SK-N-SH treated with all-trans-retinoic acid at 6 μM for 48 hours (cell line): ENCODE results near the gene FGF14.
A peak's percentile ranks its signal among the peaks of the same experiment; 100 is the strongest.

Experiments used
- ATAC-seq: fragments of 200-7000 bp; cut with Tn5 transposase; 3 replicates; pipeline ENCODE4 v1.9.1; 2020; ENCODE audit warnings: mild to moderate bottlenecking, moderate library complexity
- BACH2 ChIP-seq: fragments of 250-450 bp; sonication (Bioruptor Pico); IDR thresholded peaks from 2 replicates; pipeline ENCODE4 v1.9.0; 2021; ENCODE audit warnings: mild to moderate bottlenecking, borderline replicate concordance
- CSDC2 ChIP-seq: fragments of 250-450 bp; sonication (Bioruptor Pico); IDR thresholded peaks from 2 replicates; pipeline ENCODE4 v1.5.0; 2020; ENCODE audit warnings: mild to moderate bottlenecking, moderate library complexity
- GLIS3 ChIP-seq: fragments of 250-450 bp; sonication (Bioruptor Pico); IDR thresholded peaks from 2 replicates; pipeline ENCODE4 v1.5.0; 2020; ENCODE audit warnings: mild to moderate bottlenecking, moderate library complexity
- ISL1 ChIP-seq: fragments of 250-450 bp; sonication (Bioruptor Pico); IDR thresholded peaks from 2 replicates; pipeline ENCODE4 v2.1.2; 2022; ENCODE audit warnings: mild to moderate bottlenecking, moderate library complexity
- OSR1 ChIP-seq: fragments of 250-450 bp; sonication (Bioruptor Pico); IDR thresholded peaks from 2 replicates; pipeline ENCODE4 v1.8.0; 2022; ENCODE audit warnings: moderate library complexity, mild to moderate bottlenecking, inconsistent platforms
- PPARA ChIP-seq: fragments of 250-450 bp; sonication (Bioruptor Pico); IDR thresholded peaks from 2 replicates; pipeline ENCODE4 v1.5.0; 2020; ENCODE audit warnings: mild to moderate bottlenecking, borderline replicate concordance
- RARB ChIP-seq: fragments of 250-450 bp; sonication (Bioruptor Pico); IDR thresholded peaks from 2 replicates; pipeline ENCODE4 v1.8.0; 2021; ENCODE audit warnings: mild to moderate bottlenecking, moderate library complexity
- SNAI2 ChIP-seq: fragments of 250-450 bp; sonication (Bioruptor Pico); IDR thresholded peaks from 2 replicates; pipeline ENCODE4 v1.5.0; 2020; ENCODE audit warnings: mild to moderate bottlenecking, moderate library complexity
- TCF4 ChIP-seq: fragments of 250-450 bp; sonication (Bioruptor Pico); IDR thresholded peaks from 2 replicates; pipeline ENCODE4 v1.8.0; 2021; ENCODE audit warnings: mild to moderate bottlenecking, moderate library complexity, borderline replicate concordance
- TOX ChIP-seq: fragments of 250-450 bp; sonication (Bioruptor Pico); IDR thresholded peaks from 2 replicates; pipeline ENCODE4 v1.8.0; 2021; ENCODE audit warnings: mild to moderate bottlenecking, moderate library complexity, borderline replicate concordance
- ZC3H10 ChIP-seq: fragments of 250-450 bp; sonication (Bioruptor Pico); IDR thresholded peaks from 2 replicates; pipeline ENCODE4 v1.5.1; 2021; ENCODE audit warnings: mild to moderate bottlenecking, moderate library complexity
- ZFP30 ChIP-seq: fragments of 450-650 bp; formaldehyde crosslinking; IDR thresholded peaks from 2 replicates; pipeline ENCODE4 v1.5.0; 2022; ENCODE audit warnings: mild to moderate bottlenecking, moderate library complexity
- ZNF565 ChIP-seq: fragments of 450-650 bp; formaldehyde crosslinking; conservative IDR thresholded peaks from 2 replicates; pipeline ENCODE4 v1.5.0; 2020; ENCODE audit warnings: low read depth, mild to moderate bottlenecking, moderate library complexity
- ZNF70 ChIP-seq: fragments of 450-650 bp; formaldehyde crosslinking; IDR thresholded peaks from 2 replicates; pipeline ENCODE4 v1.5.0; 2020; ENCODE audit warnings: mild to moderate bottlenecking, moderate library complexity
- ZNF8 ChIP-seq: fragments of 450-650 bp; formaldehyde crosslinking; IDR thresholded peaks from 2 replicates; pipeline ENCODE4 v1.5.0; 2020; ENCODE audit warnings: mild to moderate bottlenecking, moderate library complexity
- TF ChIP-seq, protein P1 (sequence below): fragments of 250-450 bp; sonication (Bioruptor Pico); IDR thresholded peaks from 2 replicates; pipeline ENCODE4 v1.5.1; 2020; ENCODE audit warnings: low read depth, mild to moderate bottlenecking, moderate library complexity
- TF ChIP-seq, protein P2 (sequence below): fragments of 250-450 bp; sonication (Bioruptor Pico); IDR thresholded peaks from 2 replicates; pipeline ENCODE4 v1.8.0; 2021; ENCODE audit warnings: low read depth, mild to moderate bottlenecking, moderate library complexity, borderline replicate concordance
- TF ChIP-seq, protein P3 (sequence below): fragments of 250-450 bp; sonication (Bioruptor Pico); IDR thresholded peaks from 2 replicates; pipeline ENCODE4 v1.5.0; 2020; ENCODE audit warnings: mild to moderate bottlenecking, moderate library complexity

The FGF14 gene

DNA sequence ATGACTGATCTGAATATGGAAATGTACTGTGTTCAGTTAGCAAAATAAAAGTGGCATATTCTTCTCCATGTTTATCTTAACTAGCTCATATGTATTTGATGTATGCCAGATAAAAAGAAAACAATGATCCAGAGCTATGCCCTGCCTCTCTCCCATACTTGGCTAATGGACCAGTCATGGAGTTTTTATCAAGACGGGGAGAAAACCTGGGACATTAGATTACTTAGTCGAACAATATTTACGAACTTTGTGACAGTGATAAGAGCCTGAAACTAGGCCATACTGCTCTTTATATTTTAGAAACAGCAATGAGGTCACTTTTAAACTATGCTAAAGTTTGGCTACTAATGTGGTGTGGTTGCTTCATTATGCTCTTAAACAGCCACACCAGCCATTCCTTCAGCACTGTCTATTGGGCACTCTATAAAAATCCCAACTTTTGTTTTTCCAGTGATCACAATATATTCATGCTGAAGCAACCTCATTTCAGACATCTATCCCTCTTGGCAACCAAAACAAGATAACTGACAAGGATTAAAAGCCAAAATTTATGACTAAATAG, 265.0 kb downstream of the FGF14 start:
- TF ChIP-seq ZNF8 (CRISPR knock-in tag): no peak
- TF ChIP-seq GLIS3: no peak
- no peak for TF ChIP-seq PPARA (CRISPR knock-in tag)
- TF ChIP-seq, protein P1, sequence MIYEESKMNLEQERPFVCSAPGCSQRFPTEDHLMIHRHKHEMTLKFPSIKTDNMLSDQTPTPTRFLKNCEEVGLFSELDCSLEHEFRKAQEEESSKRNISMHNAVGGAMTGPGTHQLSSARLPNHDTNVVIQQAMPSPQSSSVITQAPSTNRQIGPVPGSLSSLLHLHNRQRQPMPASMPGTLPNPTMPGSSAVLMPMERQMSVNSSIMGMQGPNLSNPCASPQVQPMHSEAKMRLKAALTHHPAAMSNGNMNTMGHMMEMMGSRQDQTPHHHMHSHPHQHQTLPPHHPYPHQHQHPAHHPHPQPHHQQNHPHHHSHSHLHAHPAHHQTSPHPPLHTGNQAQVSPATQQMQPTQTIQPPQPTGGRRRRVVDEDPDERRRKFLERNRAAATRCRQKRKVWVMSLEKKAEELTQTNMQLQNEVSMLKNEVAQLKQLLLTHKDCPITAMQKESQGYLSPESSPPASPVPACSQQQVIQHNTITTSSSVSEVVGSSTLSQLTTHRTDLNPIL (CRISPR knock-in tag): peak; percentile 72; the same call in 1 of the 2 replicates
- no peak for TF ChIP-seq OSR1 (CRISPR knock-in tag)
- TF ChIP-seq BACH2 (CRISPR knock-in tag): no peak
- no peak for TF ChIP-seq TCF4 (CRISPR knock-in tag)
- TF ChIP-seq TOX (CRISPR knock-in tag): no peak
- TF ChIP-seq, protein P2, sequence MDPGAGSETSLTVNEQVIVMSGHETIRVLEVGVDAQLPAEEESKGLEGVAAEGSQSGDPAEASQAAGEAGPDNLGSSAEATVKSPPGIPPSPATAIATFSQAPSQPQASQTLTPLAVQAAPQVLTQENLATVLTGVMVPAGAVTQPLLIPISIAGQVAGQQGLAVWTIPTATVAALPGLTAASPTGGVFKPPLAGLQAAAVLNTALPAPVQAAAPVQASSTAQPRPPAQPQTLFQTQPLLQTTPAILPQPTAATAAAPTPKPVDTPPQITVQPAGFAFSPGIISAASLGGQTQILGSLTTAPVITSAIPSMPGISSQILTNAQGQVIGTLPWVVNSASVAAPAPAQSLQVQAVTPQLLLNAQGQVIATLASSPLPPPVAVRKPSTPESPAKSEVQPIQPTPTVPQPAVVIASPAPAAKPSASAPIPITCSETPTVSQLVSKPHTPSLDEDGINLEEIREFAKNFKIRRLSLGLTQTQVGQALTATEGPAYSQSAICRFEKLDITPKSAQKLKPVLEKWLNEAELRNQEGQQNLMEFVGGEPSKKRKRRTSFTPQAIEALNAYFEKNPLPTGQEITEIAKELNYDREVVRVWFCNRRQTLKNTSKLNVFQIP: no peak
- TF ChIP-seq ISL1 (CRISPR knock-in tag): peak; percentile 92
- TF ChIP-seq ZNF70 (CRISPR knock-in tag): no peak
- TF ChIP-seq, protein P3, sequence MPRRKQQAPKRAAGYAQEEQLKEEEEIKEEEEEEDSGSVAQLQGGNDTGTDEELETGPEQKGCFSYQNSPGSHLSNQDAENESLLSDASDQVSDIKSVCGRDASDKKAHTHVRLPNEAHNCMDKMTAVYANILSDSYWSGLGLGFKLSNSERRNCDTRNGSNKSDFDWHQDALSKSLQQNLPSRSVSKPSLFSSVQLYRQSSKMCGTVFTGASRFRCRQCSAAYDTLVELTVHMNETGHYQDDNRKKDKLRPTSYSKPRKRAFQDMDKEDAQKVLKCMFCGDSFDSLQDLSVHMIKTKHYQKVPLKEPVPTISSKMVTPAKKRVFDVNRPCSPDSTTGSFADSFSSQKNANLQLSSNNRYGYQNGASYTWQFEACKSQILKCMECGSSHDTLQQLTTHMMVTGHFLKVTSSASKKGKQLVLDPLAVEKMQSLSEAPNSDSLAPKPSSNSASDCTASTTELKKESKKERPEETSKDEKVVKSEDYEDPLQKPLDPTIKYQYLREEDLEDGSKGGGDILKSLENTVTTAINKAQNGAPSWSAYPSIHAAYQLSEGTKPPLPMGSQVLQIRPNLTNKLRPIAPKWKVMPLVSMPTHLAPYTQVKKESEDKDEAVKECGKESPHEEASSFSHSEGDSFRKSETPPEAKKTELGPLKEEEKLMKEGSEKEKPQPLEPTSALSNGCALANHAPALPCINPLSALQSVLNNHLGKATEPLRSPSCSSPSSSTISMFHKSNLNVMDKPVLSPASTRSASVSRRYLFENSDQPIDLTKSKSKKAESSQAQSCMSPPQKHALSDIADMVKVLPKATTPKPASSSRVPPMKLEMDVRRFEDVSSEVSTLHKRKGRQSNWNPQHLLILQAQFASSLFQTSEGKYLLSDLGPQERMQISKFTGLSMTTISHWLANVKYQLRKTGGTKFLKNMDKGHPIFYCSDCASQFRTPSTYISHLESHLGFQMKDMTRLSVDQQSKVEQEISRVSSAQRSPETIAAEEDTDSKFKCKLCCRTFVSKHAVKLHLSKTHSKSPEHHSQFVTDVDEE (CRISPR knock-in tag): 0 out of 2 replicates have a peak, but pooled peaks have one; percentile 20
- no peak for TF ChIP-seq RARB (CRISPR knock-in tag)
- no peak for ATAC-seq

DNA sequence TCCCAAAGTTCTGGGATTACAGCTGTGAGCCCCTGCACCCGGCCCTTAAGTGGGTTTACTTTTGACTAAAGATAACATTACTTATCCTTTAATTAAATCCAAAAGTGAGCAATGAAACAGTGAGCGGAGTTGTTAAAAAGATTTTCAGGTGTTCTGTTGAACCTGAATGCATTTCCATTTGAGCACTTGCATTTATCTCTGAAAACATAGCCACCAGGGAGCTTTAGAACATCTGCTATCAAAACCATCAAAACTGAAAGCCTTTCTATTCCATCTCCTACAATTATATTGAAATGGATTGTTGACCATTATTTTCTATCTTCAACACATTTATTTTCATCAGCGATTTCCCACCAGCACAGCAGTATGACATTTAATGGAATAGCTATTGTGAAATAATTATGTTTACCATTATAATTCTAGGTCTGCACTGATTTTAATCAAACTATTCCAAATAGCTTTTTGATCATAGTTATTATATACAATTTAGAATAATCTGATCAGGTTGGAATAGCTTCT, 269.0 kb downstream of the FGF14 start:
- TF ChIP-seq, protein P1 (CRISPR knock-in tag): no peak
- peak; percentile 29; the same call in 1 of the 2 replicates for TF ChIP-seq TCF4 (CRISPR knock-in tag)
- no peak for TF ChIP-seq RARB (CRISPR knock-in tag)
- TF ChIP-seq ZNF8 (CRISPR knock-in tag): no peak
- TF ChIP-seq, all 23 proteins: peak for 1
- no peak for ATAC-seq

DNA sequence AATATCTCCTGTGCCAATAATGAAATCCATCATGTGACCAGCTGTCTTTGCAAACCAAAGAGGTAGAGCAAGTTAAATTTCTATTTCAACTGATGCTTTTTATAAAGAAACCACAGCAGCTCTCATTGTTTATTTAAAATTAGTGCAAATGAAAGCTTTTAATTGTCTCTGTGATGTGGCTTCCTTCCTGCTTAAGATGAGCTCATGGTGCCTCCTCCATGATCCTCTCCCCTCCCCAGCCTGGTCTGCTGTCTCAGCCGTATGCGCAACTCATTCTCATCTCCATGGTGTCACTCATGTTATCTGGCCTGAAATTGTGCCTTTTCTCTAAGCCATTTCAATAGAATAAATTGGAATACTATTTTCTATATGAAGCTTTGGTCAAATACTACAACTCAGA, 270.6 kb downstream of the FGF14 start:
- no peak for ATAC-seq
- TF ChIP-seq ZFP30 (CRISPR knock-in tag) (no peak), BACH2 (CRISPR knock-in tag) (no peak), ZC3H10 (no peak), ZNF565 (CRISPR knock-in tag) (no peak), OSR1 (CRISPR knock-in tag) (no peak), ZNF8 (CRISPR knock-in tag) (no peak), ISL1 (CRISPR knock-in tag) (no peak), TCF4 (CRISPR knock-in tag) (no peak), SNAI2 (CRISPR knock-in tag) (no peak), GLIS3 (no peak), TOX (CRISPR knock-in tag) (no peak), CSDC2 (CRISPR knock-in tag) (no peak)
- TF ChIP-seq, protein P2: no peak
- TF ChIP-seq, protein P1 (CRISPR knock-in tag): no peak
- TF ChIP-seq, protein P3 (CRISPR knock-in tag): no peak
- TF ChIP-seq, all 23 proteins: peak for 0
